Upper lobe of left lung (tissue), 6 donors: ENCODE results near the gene ARHGAP8. TPM values are rescaled to one million over a fixed set of nuclear protein-coding genes. Genes with fewer than 3 reads are reported as not detected.
A peak's percentile ranks its signal among the peaks of the same experiment; 100 is the strongest.

ENCODE experiments used
- ATAC-seq, 2 donors: fragments of 200-7000 bp; cut with Tn5 transposase; one replicate each; pipeline ENCODE4 v1.9.1; 2022; ENCODE audit warnings: mild to moderate bottlenecking in 2 of 2, moderate library complexity in 2 of 2; ENCODE audit not compliant: low FRiP score in 2 of 2
- DNase-seq, 2 donors: peaks; one replicate each; pipeline ENCODE4 v3.0.0-alpha.2; 2019 to 2020
- H3K27ac ChIP-seq, 4 donors: fragments of 200-600 bp; sonication (generic); one replicate each; pipeline ENCODE4 v1.5.1; 2016 to 2019
- H3K27me3 ChIP-seq, 4 donors: fragments of 200-600 bp; sonication (generic); one replicate each; pipeline ENCODE4 v1.5.1; 2017 to 2019
- H3K36me3 ChIP-seq, 4 donors: fragments of 200-600 bp; sonication (generic); one replicate each; pipeline ENCODE4 v1.5.1; 2016 to 2019
- H3K4me1 ChIP-seq, 4 donors: fragments of 200-600 bp; sonication (generic); one replicate each; pipeline ENCODE4 v1.5.1; 2018 to 2019
- H3K4me3 ChIP-seq, 4 donors: fragments of 200-600 bp; sonication (generic); one replicate each; pipeline ENCODE4 v1.5.1; 2017 to 2019; ENCODE audit warnings: mild to moderate bottlenecking in 2 of 4, moderate library complexity in 1 of 4
- H3K9me3 ChIP-seq, 4 donors: fragments of 200-600 bp; sonication (generic); one replicate each; pipeline ENCODE4 v1.5.1; 2018 to 2019
- EP300 ChIP-seq, 4 donors: sonication (generic); formaldehyde crosslinking; IDR thresholded peaks; one replicate each; pipeline ENCODE4 v1.5.1; 2017; ENCODE audit warnings: antibody characterized with exemption in 4 of 4, control low read depth in 2 of 4
- POLR2A ChIP-seq, 4 donors: fragments of 450-650 bp; IDR thresholded peaks; one replicate each; pipeline ENCODE4 v1.5.1; 2016 to 2017; ENCODE audit warnings: antibody characterized with exemption in 4 of 4, mild to moderate bottlenecking in 2 of 4
- POLR2AphosphoS5 ChIP-seq, 2 donors: sonication (generic); formaldehyde crosslinking; IDR thresholded peaks; one replicate each; pipeline ENCODE4 v1.5.1; 2017; ENCODE audit warnings: antibody characterized with exemption in 2 of 2
- WGBS, 2 donors: methylation state at CpG; one replicate each; pipeline ENCODE4 v1.1.5; 2017 to 2018; 5-methylcytosine and 5-hydroxymethylcytosine counted together
- total RNA-seq, 6 donors: library from RNA; depleted of rRNA in 4 of 6; stranded (reverse); fragments of >200 nt in 4 of 6; gene quantifications; one replicate each; pipeline versions ENCODE4 v1.1.0 to v1.2.1, GENCODE V29; 2016 to 2021
- TF ChIP-seq, protein P1 (sequence below), 6 experiments: fragments of 450-650 bp in 4 of 6; fragments of 200-600 bp in 2 of 6; sonication (generic) in 2 of 6; IDR thresholded peaks; one replicate each; pipeline ENCODE4 v1.5.1; 2016 to 2019; ENCODE audit warnings: antibody characterized with exemption in 6 of 6
- donor health status: DM: no; HTN: no; CAD: no; lungs with moderate emphysema.
- donor health status: DM: no; HTN: yes; CAD: no; lungs with severe emphysema.

Gene ARHGAP8
- total RNA-seq, 6 donors from 2014 or later, result 13.8 to 55.5 (median 22.7) TPM

DNA sequence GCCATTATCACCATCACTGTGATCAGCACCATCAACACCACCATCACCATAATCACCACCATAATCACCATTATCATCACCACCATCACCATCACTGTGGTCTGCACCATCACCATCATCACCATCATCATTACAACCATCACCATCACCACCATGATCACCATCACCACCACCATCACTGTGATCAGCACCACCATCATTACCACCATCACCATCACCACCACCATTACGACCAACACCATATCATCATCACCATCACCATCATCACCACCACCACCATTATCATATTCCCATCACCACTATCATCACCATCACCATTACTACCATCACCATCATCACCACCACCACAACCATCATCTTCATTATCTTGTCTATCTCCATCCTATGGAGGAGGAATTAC is 132.2 kb downstream of the ARHGAP8 start:
- DNase-seq (no peak), ATAC-seq (no peak)
- H3K9me3 ChIP-seq, result no peaks in the 10 kb centered on the region
- no peaks in the 10 kb centered on the region for H3K4me1 ChIP-seq
- H3K36me3 ChIP-seq, result no peaks in the 10 kb centered on the region
- H3K4me3 ChIP-seq, result no peak overlapping the region
- H3K27ac ChIP-seq, result no peak overlapping the region
- TF ChIP-seq POLR2AphosphoS5 (IDR thresholded peaks at IDR 0.05), result no peak
- no peak for TF ChIP-seq POLR2A (IDR thresholded peaks at IDR 0.05)
- TF ChIP-seq EP300 (IDR thresholded peaks at IDR 0.05), result no peak
- TF ChIP-seq, protein P1, sequence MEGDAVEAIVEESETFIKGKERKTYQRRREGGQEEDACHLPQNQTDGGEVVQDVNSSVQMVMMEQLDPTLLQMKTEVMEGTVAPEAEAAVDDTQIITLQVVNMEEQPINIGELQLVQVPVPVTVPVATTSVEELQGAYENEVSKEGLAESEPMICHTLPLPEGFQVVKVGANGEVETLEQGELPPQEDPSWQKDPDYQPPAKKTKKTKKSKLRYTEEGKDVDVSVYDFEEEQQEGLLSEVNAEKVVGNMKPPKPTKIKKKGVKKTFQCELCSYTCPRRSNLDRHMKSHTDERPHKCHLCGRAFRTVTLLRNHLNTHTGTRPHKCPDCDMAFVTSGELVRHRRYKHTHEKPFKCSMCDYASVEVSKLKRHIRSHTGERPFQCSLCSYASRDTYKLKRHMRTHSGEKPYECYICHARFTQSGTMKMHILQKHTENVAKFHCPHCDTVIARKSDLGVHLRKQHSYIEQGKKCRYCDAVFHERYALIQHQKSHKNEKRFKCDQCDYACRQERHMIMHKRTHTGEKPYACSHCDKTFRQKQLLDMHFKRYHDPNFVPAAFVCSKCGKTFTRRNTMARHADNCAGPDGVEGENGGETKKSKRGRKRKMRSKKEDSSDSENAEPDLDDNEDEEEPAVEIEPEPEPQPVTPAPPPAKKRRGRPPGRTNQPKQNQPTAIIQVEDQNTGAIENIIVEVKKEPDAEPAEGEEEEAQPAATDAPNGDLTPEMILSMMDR (IDR thresholded peaks at IDR 0.05), result no peak
- WGBS, 2 donors, result 90 to 96% methylated on average over 1 of the region's 1 CpG
- no peaks in the 10 kb centered on the region for H3K27me3 ChIP-seq

GRCh38 chr22:44884968-44885805 is 132.8 kb downstream of the ARHGAP8 start:
- Histone ChIP-seq H3K9me3 (no peaks in the 10 kb centered on the region), H3K36me3 (no peaks in the 10 kb centered on the region), H3K27ac (no peak overlapping the region), H3K4me1 (no peaks in the 10 kb centered on the region), H3K4me3 (no peak overlapping the region), H3K27me3 (no peaks in the 10 kb centered on the region)
- ATAC-seq, result no peak
- TF ChIP-seq POLR2A (IDR thresholded peaks at IDR 0.05) (no peak), EP300 (IDR thresholded peaks at IDR 0.05) (no peak), POLR2AphosphoS5 (IDR thresholded peaks at IDR 0.05) (no peak)
- TF ChIP-seq, protein P1 (IDR thresholded peaks at IDR 0.05), result no peak
- peak in 1 of 2 donors; percentile 66 for DNase-seq
- 82 to 86% methylated on average over 13 to 18 of the region's 18 CpGs for WGBS, 2 donors

DNA sequence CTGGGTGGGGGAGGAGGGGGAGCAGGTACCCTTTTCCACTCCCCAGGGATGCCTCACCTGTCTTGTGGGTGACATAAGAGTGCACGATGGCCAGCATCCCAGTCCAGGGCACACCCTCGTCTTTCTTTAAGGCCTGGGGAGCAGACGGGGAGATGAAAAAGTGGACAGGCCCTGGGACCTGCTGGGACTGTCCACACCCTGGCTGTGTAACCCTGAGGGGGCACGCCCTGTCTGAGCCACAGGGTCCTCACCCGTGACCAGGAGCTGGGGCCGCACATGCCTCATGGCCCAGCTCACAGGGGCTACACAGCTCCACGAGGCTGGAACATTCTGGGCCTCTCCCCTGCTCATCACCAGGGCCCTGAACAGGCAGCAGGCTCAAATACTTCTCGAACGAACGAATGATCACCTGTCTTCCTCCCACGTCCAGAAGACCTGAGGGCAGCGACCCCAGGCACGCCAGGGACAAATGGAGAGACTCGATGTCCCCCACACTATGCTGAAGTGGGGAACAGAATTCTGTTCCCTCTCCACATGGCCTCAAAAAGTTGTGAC is 133.5 kb downstream of the ARHGAP8 start:
- DNase-seq (no peak), ATAC-seq (no peak)
- Histone ChIP-seq H3K4me3 (no peak overlapping the region), H3K36me3 (no peaks in the 10 kb centered on the region), H3K27ac (no peak overlapping the region), H3K9me3 (no peaks in the 10 kb centered on the region), H3K4me1 (no peaks in the 10 kb centered on the region), H3K27me3 (no peaks in the 10 kb centered on the region)
- 87 to 89% methylated on average over 7 to 13 of the region's 14 CpGs for WGBS, 2 donors
- TF ChIP-seq POLR2AphosphoS5 (IDR thresholded peaks at IDR 0.05) (no peak), EP300 (IDR thresholded peaks at IDR 0.05) (no peak), POLR2A (IDR thresholded peaks at IDR 0.05) (no peak)
- TF ChIP-seq, protein P1 (IDR thresholded peaks at IDR 0.05), result no peak

GRCh38 chr22:44887941-44888366 is 135.6 kb downstream of the ARHGAP8 start:
- DNase-seq (peak in 1 of 2 donors; percentile 76), ATAC-seq (no peak)
- TF ChIP-seq EP300 (IDR thresholded peaks at IDR 0.05) (no peak), POLR2A (IDR thresholded peaks at IDR 0.05) (no peak), POLR2AphosphoS5 (IDR thresholded peaks at IDR 0.05) (no peak)
- TF ChIP-seq, protein P1 (IDR thresholded peaks at IDR 0.05), result no peak
- H3K27me3 ChIP-seq, result no peaks in the 10 kb centered on the region
- H3K27ac ChIP-seq, result no peak overlapping the region
- no peaks in the 10 kb centered on the region for H3K4me1 ChIP-seq
- 83 to 84% methylated on average over 2 to 14 of the region's 16 CpGs for WGBS, 2 donors
- no peaks in the 10 kb centered on the region for H3K9me3 ChIP-seq
- H3K4me3 ChIP-seq, result no peak overlapping the region
- H3K36me3 ChIP-seq, result no peaks in the 10 kb centered on the region
